ENCODE measurements around the gene MDFI.

Gene MDFI, protein sequence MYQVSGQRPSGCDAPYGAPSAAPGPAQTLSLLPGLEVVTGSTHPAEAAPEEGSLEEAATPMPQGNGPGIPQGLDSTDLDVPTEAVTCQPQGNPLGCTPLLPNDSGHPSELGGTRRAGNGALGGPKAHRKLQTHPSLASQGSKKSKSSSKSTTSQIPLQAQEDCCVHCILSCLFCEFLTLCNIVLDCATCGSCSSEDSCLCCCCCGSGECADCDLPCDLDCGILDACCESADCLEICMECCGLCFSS

DNA sequence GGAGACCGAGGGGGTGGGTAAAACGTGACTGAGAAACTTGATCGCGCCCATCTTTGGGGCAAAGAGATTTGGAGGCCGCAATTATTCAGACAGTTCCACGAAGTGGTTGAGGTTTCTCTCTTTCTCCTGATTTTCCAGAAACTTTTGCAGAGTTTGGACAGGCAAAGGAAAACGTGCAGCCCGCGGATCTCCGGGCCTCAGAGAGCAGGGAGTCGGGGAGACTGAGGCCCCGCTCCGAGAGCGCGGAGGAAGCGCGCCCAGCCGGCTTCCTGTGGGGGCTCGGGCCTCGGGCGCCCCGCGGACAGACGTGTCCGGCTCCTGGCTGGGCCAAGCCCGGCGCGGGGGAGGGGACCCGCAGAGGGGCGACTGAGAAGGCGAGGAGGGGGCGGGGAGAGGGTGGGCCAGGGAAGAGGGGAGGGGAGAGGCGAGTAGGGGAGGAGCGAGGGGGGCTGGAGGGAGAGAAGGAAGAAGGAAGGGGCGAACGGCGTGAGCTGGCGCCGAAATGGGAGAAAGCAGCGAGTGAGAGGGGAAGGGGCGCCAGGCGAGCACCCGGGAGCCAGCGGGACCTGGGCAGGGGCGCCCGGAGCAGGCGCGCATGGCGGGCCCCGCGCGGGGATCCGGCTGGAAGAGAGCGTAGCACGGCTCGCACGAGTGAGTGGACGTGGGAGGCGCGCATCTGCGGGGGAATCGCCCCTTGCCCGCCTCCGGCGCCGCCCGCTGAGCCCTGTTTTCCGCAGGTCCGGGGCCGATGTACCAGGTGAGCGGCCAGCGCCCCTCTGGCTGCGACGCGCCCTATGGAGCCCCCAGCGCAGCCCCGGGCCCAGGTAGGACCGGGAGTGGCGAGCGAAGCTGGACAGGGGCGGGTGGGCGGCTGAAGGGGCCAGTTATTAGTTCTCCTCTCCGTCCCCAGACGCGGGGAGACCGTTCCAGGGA, at the start of gene MDFI:
Gene MDFI (plus strand): TSS at position 467 of the 933 bp plus-strand sequence. CDS start 282 bp downstream, at position 749.
- ATAC-seq: peak; percentile 68
- TF ChIP-seq SNAI2 (CRISPR knock-in tag; IDR thresholded peaks at IDR 0.05) (no peak), TOX (CRISPR knock-in tag; IDR thresholded peaks at IDR 0.05; ENCODE audit: borderline replicate concordance) (no peak), TCF4 (CRISPR knock-in tag; IDR thresholded peaks at IDR 0.05; ENCODE audit: borderline replicate concordance) (no peak), RARB (CRISPR knock-in tag; IDR thresholded peaks at IDR 0.05) (no peak), GLIS3 (CRISPR knock-in tag; IDR thresholded peaks at IDR 0.05) (no peak), OSR1 (CRISPR knock-in tag; IDR thresholded peaks at IDR 0.05) (no peak), ESRRG (CRISPR knock-in tag; IDR thresholded peaks at IDR 0.05) (no peak), ISL1 (CRISPR knock-in tag; IDR thresholded peaks at IDR 0.05) (no peak), BACH2 (CRISPR knock-in tag; IDR thresholded peaks at IDR 0.05; ENCODE audit: borderline replicate concordance) (no peak), ZNF8 (CRISPR knock-in tag; IDR thresholded peaks at IDR 0.05) (no peak)

DNA sequence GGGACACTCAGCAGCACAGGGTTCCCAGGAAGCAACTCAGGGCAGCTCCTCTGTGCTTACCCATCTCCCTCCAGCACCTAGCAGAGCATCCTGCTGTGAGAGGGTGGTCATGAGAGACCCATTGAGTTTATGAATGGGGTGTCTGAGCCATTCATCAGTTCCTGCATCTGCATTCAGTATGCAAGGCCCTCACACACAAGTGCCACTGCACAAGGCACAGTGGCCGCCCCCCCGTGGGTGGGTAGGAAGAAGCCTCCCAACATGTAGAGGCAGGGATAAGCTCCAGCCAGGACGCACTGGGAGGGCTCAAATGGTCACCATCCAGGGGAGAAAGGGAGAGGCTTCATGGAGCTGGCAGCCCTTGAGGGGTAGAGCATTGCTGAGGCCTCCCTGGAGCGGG, 49.0 kb upstream of the MDFI start:
- TF ChIP-seq GLIS3 (CRISPR knock-in tag; IDR thresholded peaks at IDR 0.05) (no peak), ISL1 (CRISPR knock-in tag; IDR thresholded peaks at IDR 0.05) (no peak), RARB (CRISPR knock-in tag; IDR thresholded peaks at IDR 0.05) (no peak), ZFP30 (CRISPR knock-in tag; IDR thresholded peaks at IDR 0.05) (no peak), ARNTL (CRISPR knock-in tag; IDR thresholded peaks at IDR 0.05; ENCODE audit: borderline replicate concordance, low read depth) (no peak), TOX (CRISPR knock-in tag; IDR thresholded peaks at IDR 0.05; ENCODE audit: borderline replicate concordance) (no peak), ZNF8 (CRISPR knock-in tag; IDR thresholded peaks at IDR 0.05) (no peak), SNAI2 (CRISPR knock-in tag; IDR thresholded peaks at IDR 0.05) (no peak), BACH2 (CRISPR knock-in tag; IDR thresholded peaks at IDR 0.05; ENCODE audit: borderline replicate concordance) (no peak), ESRRG (CRISPR knock-in tag; IDR thresholded peaks at IDR 0.05) (no peak), CSDC2 (CRISPR knock-in tag; IDR thresholded peaks at IDR 0.05) (no peak), ZNF565 (CRISPR knock-in tag; conservative IDR thresholded peaks at IDR 0.05; ENCODE audit: low read depth) (no peak), PPARA (CRISPR knock-in tag; IDR thresholded peaks at IDR 0.05; ENCODE audit: borderline replicate concordance) (no peak), ZFP3 (CRISPR knock-in tag; IDR thresholded peaks at IDR 0.05) (no peak)
- TF ChIP-seq, protein P1, sequence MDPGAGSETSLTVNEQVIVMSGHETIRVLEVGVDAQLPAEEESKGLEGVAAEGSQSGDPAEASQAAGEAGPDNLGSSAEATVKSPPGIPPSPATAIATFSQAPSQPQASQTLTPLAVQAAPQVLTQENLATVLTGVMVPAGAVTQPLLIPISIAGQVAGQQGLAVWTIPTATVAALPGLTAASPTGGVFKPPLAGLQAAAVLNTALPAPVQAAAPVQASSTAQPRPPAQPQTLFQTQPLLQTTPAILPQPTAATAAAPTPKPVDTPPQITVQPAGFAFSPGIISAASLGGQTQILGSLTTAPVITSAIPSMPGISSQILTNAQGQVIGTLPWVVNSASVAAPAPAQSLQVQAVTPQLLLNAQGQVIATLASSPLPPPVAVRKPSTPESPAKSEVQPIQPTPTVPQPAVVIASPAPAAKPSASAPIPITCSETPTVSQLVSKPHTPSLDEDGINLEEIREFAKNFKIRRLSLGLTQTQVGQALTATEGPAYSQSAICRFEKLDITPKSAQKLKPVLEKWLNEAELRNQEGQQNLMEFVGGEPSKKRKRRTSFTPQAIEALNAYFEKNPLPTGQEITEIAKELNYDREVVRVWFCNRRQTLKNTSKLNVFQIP (CRISPR knock-in tag; IDR thresholded peaks at IDR 0.05; ENCODE audit: borderline replicate concordance, low read depth): no peak
- TF ChIP-seq, protein P2, sequence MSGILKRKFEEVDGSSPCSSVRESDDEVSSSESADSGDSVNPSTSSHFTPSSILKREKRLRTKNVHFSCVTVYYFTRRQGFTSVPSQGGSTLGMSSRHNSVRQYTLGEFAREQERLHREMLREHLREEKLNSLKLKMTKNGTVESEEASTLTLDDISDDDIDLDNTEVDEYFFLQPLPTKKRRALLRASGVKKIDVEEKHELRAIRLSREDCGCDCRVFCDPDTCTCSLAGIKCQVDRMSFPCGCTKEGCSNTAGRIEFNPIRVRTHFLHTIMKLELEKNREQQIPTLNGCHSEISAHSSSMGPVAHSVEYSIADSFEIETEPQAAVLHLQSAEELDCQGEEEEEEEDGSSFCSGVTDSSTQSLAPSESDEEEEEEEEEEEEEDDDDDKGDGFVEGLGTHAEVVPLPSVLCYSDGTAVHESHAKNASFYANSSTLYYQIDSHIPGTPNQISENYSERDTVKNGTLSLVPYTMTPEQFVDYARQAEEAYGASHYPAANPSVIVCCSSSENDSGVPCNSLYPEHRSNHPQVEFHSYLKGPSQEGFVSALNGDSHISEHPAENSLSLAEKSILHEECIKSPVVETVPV (CRISPR knock-in tag; IDR thresholded peaks at IDR 0.05): no peak
- TF ChIP-seq, protein P3, sequence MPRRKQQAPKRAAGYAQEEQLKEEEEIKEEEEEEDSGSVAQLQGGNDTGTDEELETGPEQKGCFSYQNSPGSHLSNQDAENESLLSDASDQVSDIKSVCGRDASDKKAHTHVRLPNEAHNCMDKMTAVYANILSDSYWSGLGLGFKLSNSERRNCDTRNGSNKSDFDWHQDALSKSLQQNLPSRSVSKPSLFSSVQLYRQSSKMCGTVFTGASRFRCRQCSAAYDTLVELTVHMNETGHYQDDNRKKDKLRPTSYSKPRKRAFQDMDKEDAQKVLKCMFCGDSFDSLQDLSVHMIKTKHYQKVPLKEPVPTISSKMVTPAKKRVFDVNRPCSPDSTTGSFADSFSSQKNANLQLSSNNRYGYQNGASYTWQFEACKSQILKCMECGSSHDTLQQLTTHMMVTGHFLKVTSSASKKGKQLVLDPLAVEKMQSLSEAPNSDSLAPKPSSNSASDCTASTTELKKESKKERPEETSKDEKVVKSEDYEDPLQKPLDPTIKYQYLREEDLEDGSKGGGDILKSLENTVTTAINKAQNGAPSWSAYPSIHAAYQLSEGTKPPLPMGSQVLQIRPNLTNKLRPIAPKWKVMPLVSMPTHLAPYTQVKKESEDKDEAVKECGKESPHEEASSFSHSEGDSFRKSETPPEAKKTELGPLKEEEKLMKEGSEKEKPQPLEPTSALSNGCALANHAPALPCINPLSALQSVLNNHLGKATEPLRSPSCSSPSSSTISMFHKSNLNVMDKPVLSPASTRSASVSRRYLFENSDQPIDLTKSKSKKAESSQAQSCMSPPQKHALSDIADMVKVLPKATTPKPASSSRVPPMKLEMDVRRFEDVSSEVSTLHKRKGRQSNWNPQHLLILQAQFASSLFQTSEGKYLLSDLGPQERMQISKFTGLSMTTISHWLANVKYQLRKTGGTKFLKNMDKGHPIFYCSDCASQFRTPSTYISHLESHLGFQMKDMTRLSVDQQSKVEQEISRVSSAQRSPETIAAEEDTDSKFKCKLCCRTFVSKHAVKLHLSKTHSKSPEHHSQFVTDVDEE (CRISPR knock-in tag; IDR thresholded peaks at IDR 0.05): no peak
- no peak for ATAC-seq

DNA sequence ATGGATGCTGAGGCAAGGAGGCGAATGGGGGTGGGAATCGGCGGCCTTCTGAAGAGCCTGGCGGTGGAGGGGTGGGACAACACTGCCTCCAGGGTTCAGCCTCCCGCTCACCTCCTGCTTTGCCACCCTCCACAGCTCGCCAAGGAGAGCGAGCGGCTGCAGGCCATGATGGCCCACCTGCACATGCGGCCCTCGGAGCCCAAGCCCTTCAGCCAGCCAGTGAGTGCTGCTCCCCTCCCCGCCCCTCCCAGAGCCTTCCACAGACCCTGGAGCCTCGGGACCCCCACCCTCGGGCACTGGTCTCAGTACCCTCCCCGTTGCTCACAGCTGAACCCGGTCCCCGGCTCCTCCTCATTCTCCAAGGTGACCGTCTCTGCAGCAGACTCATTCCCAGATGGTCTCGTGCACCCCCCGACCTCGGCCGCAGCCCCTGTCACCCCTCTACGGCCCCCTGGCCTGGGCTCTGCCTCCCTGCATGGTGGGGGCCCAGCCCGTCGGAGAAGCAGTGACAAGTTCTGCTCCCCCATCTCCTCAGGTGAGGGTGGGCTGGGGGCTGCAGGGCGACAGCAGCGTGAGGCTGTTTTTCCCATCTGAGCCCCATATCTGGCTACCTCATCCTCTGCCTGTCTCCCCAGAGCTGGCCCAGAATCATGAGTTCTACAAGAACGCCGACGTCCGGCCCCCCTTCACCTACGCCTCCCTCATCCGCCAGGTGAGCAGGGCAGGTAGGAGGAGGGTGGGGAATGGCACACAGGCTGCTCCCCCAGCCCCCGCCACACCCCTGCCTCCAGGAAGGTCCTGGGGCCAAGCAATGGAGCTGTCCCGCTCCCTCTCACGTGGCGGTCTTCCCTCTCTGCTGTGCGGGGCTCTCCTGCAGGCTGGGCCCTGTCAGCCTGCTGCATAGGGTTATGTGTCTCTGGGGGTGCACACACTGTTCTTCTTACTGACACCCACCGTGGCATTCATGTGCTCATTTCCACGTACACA, 48.3 kb upstream of the MDFI start:
- ATAC-seq: no peak
- TF ChIP-seq SNAI2 (CRISPR knock-in tag; IDR thresholded peaks at IDR 0.05) (no peak), ZFP30 (CRISPR knock-in tag; IDR thresholded peaks at IDR 0.05) (no peak), TCF4 (CRISPR knock-in tag; IDR thresholded peaks at IDR 0.05; ENCODE audit: borderline replicate concordance) (no peak), TOX (CRISPR knock-in tag; IDR thresholded peaks at IDR 0.05; ENCODE audit: borderline replicate concordance) (no peak), ZNF8 (CRISPR knock-in tag; IDR thresholded peaks at IDR 0.05) (no peak), ISL1 (CRISPR knock-in tag; IDR thresholded peaks at IDR 0.05) (no peak), GLIS3 (CRISPR knock-in tag; IDR thresholded peaks at IDR 0.05) (no peak), RARB (CRISPR knock-in tag; IDR thresholded peaks at IDR 0.05) (no peak), CSDC2 (CRISPR knock-in tag; IDR thresholded peaks at IDR 0.05) (no peak), ZC3H10 (CRISPR knock-in tag; IDR thresholded peaks at IDR 0.05) (no peak), ZNF565 (CRISPR knock-in tag; conservative IDR thresholded peaks at IDR 0.05; ENCODE audit: low read depth) (no peak), BACH2 (CRISPR knock-in tag; IDR thresholded peaks at IDR 0.05; ENCODE audit: borderline replicate concordance) (no peak), ZFP3 (CRISPR knock-in tag; IDR thresholded peaks at IDR 0.05) (no peak)
- TF ChIP-seq, protein P2 (CRISPR knock-in tag; IDR thresholded peaks at IDR 0.05): no peak
- TF ChIP-seq, protein P4, sequence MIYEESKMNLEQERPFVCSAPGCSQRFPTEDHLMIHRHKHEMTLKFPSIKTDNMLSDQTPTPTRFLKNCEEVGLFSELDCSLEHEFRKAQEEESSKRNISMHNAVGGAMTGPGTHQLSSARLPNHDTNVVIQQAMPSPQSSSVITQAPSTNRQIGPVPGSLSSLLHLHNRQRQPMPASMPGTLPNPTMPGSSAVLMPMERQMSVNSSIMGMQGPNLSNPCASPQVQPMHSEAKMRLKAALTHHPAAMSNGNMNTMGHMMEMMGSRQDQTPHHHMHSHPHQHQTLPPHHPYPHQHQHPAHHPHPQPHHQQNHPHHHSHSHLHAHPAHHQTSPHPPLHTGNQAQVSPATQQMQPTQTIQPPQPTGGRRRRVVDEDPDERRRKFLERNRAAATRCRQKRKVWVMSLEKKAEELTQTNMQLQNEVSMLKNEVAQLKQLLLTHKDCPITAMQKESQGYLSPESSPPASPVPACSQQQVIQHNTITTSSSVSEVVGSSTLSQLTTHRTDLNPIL (CRISPR knock-in tag; IDR thresholded peaks at IDR 0.05; ENCODE audit: low read depth): no peak
- TF ChIP-seq, protein P1 (CRISPR knock-in tag; IDR thresholded peaks at IDR 0.05; ENCODE audit: borderline replicate concordance, low read depth): no peak
